ENCODE results near the gene INPP5E. TPM values are rescaled to one million over a fixed set of nuclear protein-coding genes. Genes with fewer than 3 reads are reported as not detected.

The INPP5E gene
- total RNA-seq, 1 donor from 2014 or later, result 9.8 TPM

DNA sequence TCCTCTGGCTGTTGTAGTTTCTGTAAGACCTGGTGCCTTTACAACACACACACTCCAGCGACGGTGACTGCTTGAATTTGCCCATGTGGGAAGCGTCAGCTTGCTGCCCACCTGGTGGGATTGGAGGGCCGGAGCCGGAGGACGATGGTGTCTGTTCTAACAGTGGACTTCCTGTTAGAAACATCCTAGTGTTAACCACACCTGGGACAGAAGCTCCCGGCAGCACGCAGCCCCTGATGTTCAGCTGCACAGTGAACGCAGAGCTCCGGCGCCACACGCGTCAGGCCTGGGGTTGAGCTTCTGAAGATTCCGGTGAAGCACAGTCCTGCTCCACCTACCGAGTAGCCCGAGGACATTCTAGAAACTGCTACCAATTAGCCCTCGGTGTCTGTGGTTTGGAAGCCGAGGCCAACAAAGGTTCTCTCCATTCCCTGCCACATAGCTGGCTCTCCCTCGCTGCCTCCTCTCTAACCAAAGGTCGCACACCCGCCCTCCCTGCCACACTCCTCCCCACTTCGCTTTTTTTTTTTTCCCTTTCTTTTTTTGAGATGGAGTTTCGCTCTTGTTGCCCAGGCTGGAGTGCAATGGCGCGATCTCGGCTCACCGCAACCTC lies 14.8 kb downstream of the INPP5E start:
- H3K4me1 ChIP-seq, result no peaks in the 10 kb centered on the region
- no peaks in the 10 kb centered on the region for H3K27me3 ChIP-seq
- H3K27ac ChIP-seq, result no peak overlapping the region
- TF ChIP-seq POLR2A (IDR thresholded peaks at IDR 0.05) (no peak), POLR2AphosphoS5 (IDR thresholded peaks at IDR 0.05; ENCODE audit: insufficient read depth in 1 of 2, low read depth in 1 of 2) (no peak)
- TF ChIP-seq, protein P1, sequence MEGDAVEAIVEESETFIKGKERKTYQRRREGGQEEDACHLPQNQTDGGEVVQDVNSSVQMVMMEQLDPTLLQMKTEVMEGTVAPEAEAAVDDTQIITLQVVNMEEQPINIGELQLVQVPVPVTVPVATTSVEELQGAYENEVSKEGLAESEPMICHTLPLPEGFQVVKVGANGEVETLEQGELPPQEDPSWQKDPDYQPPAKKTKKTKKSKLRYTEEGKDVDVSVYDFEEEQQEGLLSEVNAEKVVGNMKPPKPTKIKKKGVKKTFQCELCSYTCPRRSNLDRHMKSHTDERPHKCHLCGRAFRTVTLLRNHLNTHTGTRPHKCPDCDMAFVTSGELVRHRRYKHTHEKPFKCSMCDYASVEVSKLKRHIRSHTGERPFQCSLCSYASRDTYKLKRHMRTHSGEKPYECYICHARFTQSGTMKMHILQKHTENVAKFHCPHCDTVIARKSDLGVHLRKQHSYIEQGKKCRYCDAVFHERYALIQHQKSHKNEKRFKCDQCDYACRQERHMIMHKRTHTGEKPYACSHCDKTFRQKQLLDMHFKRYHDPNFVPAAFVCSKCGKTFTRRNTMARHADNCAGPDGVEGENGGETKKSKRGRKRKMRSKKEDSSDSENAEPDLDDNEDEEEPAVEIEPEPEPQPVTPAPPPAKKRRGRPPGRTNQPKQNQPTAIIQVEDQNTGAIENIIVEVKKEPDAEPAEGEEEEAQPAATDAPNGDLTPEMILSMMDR (IDR thresholded peaks at IDR 0.05), result no peak
- intact Hi-C loops (cut with DNase I), result no loop called here
- no peak overlapping the region for H3K4me3 ChIP-seq
- H3K9me3 ChIP-seq, result no peaks in the 10 kb centered on the region
- H3K36me3 ChIP-seq, result peaks cover 0 to 57% of the 10 kb centered on the region in 2 donors
- DNase-seq (ENCODE audit: extremely low spot score in 2 of 2), result no peak

DNA sequence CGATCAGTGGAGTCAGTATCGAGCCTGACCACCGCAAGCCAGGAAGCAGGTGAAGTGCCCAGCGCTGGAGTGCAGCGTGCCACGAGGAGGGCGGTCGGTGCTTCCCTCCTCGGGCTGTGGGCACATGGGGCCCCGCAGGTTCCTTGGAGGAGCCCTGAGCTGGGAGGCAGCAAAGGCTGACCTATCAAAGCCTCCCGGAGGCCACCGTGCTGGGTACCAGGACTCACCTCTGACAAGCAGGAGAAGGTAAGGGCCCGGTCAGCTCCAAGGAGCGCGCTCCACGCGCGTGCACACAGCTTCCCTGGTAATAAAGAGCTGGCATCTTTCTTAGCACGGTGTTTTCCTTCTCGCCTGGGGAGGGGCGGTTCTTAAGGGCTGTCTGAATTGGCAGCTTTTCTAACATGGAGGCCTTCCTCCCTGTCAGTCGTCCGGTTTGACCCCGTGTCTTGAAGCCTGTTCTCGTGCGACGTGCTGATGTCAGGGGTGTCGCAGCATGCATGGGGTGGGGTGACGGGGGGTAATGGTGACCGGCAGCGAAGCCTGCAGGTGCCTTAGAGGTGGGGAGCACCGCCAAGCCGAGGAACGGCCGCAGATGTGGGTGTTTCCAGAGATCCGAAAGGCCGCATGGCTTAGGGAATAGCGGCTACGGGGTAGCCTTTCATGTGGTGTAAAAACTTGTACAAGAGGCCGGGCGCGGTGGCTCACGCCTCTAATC lies 16.1 kb downstream of the INPP5E start:
- H3K36me3 ChIP-seq, result peaks cover 0 to 59% of the 10 kb centered on the region in 2 donors

DNA sequence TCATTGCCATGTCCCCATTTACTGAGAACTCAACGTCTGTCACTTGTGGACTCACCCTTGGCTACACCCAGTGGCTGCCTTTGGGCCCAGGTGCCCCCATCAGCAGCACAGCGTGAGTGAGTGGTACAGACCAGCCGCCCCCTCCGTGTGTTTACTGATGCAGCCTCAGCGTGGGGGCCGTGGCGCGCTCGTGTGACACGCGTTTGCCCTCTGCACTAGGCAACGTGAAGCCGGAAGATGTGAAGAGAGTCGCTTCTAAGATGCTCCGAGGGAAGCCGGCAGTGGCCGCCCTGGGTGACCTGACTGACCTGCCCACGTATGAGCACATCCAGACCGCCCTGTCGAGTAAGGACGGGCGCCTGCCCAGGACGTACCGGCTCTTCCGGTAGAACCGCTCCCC lies 16.8 kb downstream of the INPP5E start:
- TF ChIP-seq, protein P1 (IDR thresholded peaks at IDR 0.05), result no peak
- TF ChIP-seq POLR2AphosphoS5 (IDR thresholded peaks at IDR 0.05; ENCODE audit: insufficient read depth in 1 of 2, low read depth in 1 of 2) (no peak), POLR2A (IDR thresholded peaks at IDR 0.05) (no peak)
- Histone ChIP-seq H3K4me3 (no peak overlapping the region), H3K36me3 (peaks cover 0 to 66% of the 10 kb centered on the region in 2 donors), H3K9me3 (no peaks in the 10 kb centered on the region), H3K27me3 (no peaks in the 10 kb centered on the region), H3K27ac (no peak overlapping the region), H3K4me1 (no peaks in the 10 kb centered on the region)
- intact Hi-C loops (cut with DNase I), result no loop called here
- DNase-seq (ENCODE audit: extremely low spot score in 2 of 2), result no peak

More for the DNA sequence above, 16.1 kb downstream of the INPP5E start:
- intact Hi-C loops (cut with DNase I), result no loop called here
- TF ChIP-seq, protein P1 (IDR thresholded peaks at IDR 0.05), result no peak
- TF ChIP-seq POLR2A (IDR thresholded peaks at IDR 0.05) (no peak), POLR2AphosphoS5 (IDR thresholded peaks at IDR 0.05; ENCODE audit: insufficient read depth in 1 of 2, low read depth in 1 of 2) (no peak)
- no peak overlapping the region for H3K4me3 ChIP-seq
- no peaks in the 10 kb centered on the region for H3K4me1 ChIP-seq
- no peak overlapping the region for H3K27ac ChIP-seq
- no peak for DNase-seq (ENCODE audit: extremely low spot score in 2 of 2)
- H3K27me3 ChIP-seq, result no peaks in the 10 kb centered on the region
- H3K9me3 ChIP-seq, result no peaks in the 10 kb centered on the region

DNA sequence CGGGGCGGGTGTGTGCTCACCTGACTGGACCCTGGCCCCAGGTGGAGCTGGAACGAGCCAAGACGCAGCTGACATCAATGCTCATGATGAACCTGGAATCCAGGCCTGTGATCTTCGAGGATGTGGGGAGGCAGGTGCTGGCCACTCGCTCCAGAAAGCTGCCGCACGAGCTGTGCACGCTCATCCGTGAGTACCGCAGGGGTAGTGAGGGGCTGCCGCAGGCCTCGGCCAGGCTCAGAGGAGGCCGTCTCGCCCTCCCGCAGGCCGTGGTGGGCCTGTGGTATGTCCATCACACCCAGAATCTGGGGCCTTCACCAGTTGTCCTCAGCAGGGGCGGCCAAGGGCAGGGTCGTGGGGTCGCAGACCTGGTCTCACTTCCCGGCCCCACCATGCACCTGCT lies 17.9 kb downstream of the INPP5E start:
- H3K36me3 ChIP-seq, result peaks cover 0 to 77% of the 10 kb centered on the region in 2 donors
- no peaks in the 10 kb centered on the region for H3K9me3 ChIP-seq
- TF ChIP-seq POLR2A (IDR thresholded peaks at IDR 0.05), result no peak
- H3K27ac ChIP-seq, result no peak overlapping the region
- no peak overlapping the region for H3K4me3 ChIP-seq
- no peak for DNase-seq (ENCODE audit: extremely low spot score in 2 of 2)
- H3K4me1 ChIP-seq, result no peaks in the 10 kb centered on the region
- no peaks in the 10 kb centered on the region for H3K27me3 ChIP-seq
- intact Hi-C loops (cut with DNase I), result no loop called here

DNA sequence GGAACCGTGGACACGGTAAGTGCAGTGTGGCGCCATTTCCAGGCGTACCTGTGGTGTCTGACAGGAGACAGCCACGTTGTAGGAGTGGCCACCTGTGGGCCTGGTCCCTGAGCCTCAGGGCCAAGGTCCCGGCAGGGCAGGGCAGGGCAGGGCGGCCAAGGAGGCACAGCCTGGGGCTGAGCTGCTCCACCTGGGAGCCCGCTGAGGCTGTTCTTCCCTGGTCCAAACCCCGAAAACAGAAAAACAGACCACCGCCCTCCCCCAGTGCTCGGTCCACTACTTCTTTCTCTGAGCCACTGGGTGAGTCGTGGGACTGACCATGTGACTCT lies 20.6 kb downstream of the INPP5E start:
- intact Hi-C loops (cut with DNase I), result no loop called here
- no peaks in the 10 kb centered on the region for H3K27me3 ChIP-seq
- H3K9me3 ChIP-seq, result no peaks in the 10 kb centered on the region
- no peak overlapping the region for H3K27ac ChIP-seq
- no peak overlapping the region for H3K4me3 ChIP-seq
- no peaks in the 10 kb centered on the region for H3K4me1 ChIP-seq
- no peak for TF ChIP-seq POLR2A (IDR thresholded peaks at IDR 0.05)
- TF ChIP-seq POLR2AphosphoS5 (IDR thresholded peaks at IDR 0.05; ENCODE audit: insufficient read depth in 1 of 2, low read depth in 1 of 2), result no peak
- TF ChIP-seq, protein P1 (IDR thresholded peaks at IDR 0.05), result no peak
- DNase-seq (ENCODE audit: extremely low spot score in 2 of 2), result no peak
- peaks cover 0 to 95% of the 10 kb centered on the region in 2 donors for H3K36me3 ChIP-seq

Measured in vagina (tissue), 2 donors.